Astrocyte (in vitro differentiated cells and primary cell): ENCODE measurements around the gene RETREG2.

ENCODE experiments used
- CTCF ChIP-seq: IDR thresholded peaks from 2 replicates; pipeline ENCODE4 v1.5.1; 2011; ENCODE audit warnings: low read depth, mild to moderate bottlenecking, inconsistent platforms, low read length, moderate library complexity; ENCODE audit not compliant: insufficient read depth
- EZH2 ChIP-seq: IDR thresholded peaks from 2 replicates; pipeline ENCODE4 v1.6.1; 2012; ENCODE audit warnings: mild to moderate bottlenecking, low read length, inconsistent platforms; ENCODE audit not compliant: insufficient read depth

GRCh38 chr2:219173176-219173575, 4.9 kb upstream of the RETREG2 start:
- TF ChIP-seq CTCF (no peak), EZH2 (no peak)
